OCI-LY7 (cell line): Measurements from ENCODE around the gene PTPN14. TPM values are rescaled to one million over a fixed set of nuclear protein-coding genes. Genes with fewer than 3 reads are reported as not detected.

Experiments
- BruUV-seq: library from RNA; stranded (reverse); fragments of 400-500 nt; replicated peaks from 2 replicates; lab custom pipeline; 2021; lab: Mats Ljungman, UMichigan
- CTCF ChIA-PET: fragments of 300-600 bp; sonication (Branson Sonifier 250); formaldehyde crosslinking; loops from one replicate; lab custom pipeline; 2022; ENCODE audit warnings: antibody characterized with exemption; ENCODE audit not compliant: unreplicated experiment; lab: Charles Lee
- POLR2A ChIA-PET: fragments of 300-600 bp; sonication (Branson Sonifier 250); formaldehyde crosslinking; loops from one replicate; lab custom pipeline; 2022; ENCODE audit warnings: antibody characterized with exemption; lab: Charles Lee
- DNase-seq: peaks from one replicate; pipeline ENCODE4 v3.0.0-alpha.2; 2015; ENCODE audit warnings: low spot score
- H2AFZ ChIP-seq: fragments of 200-600 bp; sonication (generic), shearing (Covaris generic); 2 replicates; pipeline ENCODE4 v1.6.1; 2014; ENCODE audit warnings: mild to moderate bottlenecking, antibody characterized with exemption, low read length, moderate library complexity
- H3K27ac ChIP-seq: fragments of 200-600 bp; sonication (generic); 2 replicates; pipeline ENCODE4 v1.5.1; 2014; ENCODE audit warnings: mixed run types, low read depth, mild to moderate bottlenecking, moderate library complexity, low read length, inconsistent platforms; ENCODE audit not compliant: poor library complexity, severe bottlenecking
- H3K36me3 ChIP-seq: fragments of 200-600 bp; sonication (generic); 2 replicates; pipeline ENCODE4 v1.6.1; 2014; ENCODE audit warnings: mild to moderate bottlenecking, antibody characterized with exemption, low read length, moderate library complexity, mixed read lengths; ENCODE audit not compliant: insufficient read depth
- H3K4me1 ChIP-seq: fragments of 200-600 bp; sonication (generic); 2 replicates; pipeline ENCODE4 v1.5.1; 2014; ENCODE audit warnings: mild to moderate bottlenecking, low read length; ENCODE audit not compliant: insufficient read depth, poor library complexity, severe bottlenecking
- H3K4me2 ChIP-seq: fragments of 200-600 bp; sonication (generic); 2 replicates; pipeline ENCODE4 v1.6.1; 2014; ENCODE audit warnings: mild to moderate bottlenecking, low read length
- H3K4me3 ChIP-seq: fragments of 200-600 bp; sonication (generic); 2 replicates; pipeline ENCODE4 v1.5.1; 2014; ENCODE audit warnings: mild to moderate bottlenecking, low read depth, low read length; ENCODE audit not compliant: poor library complexity, severe bottlenecking
- H3K79me2 ChIP-seq: fragments of 200-600 bp; sonication (generic); 2 replicates; pipeline ENCODE4 v1.6.1; 2016; ENCODE audit warnings: low read depth, mild to moderate bottlenecking, low read length, moderate library complexity, mixed read lengths; ENCODE audit not compliant: insufficient read depth
- H3K9me2 ChIP-seq: fragments of 200-600 bp; sonication (generic); 2 replicates; pipeline ENCODE4 v1.6.1; 2016; ENCODE audit warnings: mild to moderate bottlenecking, low read length, mixed read lengths; ENCODE audit not compliant: insufficient read depth
- H3K9me3 ChIP-seq: fragments of 200-600 bp; sonication (generic); 2 replicates; pipeline ENCODE4 v1.6.1; 2014; ENCODE audit warnings: mild to moderate bottlenecking, mixed run types, low read length, mixed read lengths
- H4K20me1 ChIP-seq: fragments of 200-600 bp; sonication (generic); 2 replicates; pipeline ENCODE4 v1.6.1; 2014; ENCODE audit warnings: mild to moderate bottlenecking, antibody characterized with exemption, low read length, moderate library complexity, mixed read lengths; ENCODE audit not compliant: insufficient read depth
- EZH2phosphoT487 ChIP-seq: fragments of 200-600 bp; sonication (generic); IDR thresholded peaks from 2 replicates; pipeline ENCODE4 v1.6.1; 2018; ENCODE audit warnings: low read depth, borderline replicate concordance, mild to moderate bottlenecking, mixed run types, antibody characterized with exemption, low read length, moderate library complexity, mixed read lengths
- intact Hi-C: fragments of 100-400 bp; cut with micrococcal nuclease; formaldehyde crosslinking; loops from one replicate; pipeline ENCODE4 v1.10.0; 2022; ENCODE audit not compliant: unreplicated experiment
- total RNA-seq, 2 experiments: library from RNA; depleted of rRNA in 1 of 2; stranded (reverse); fragments of >200 nt in 1 of 2; shearing (Covaris generic) in 1 of 2; gene quantifications; 2 replicates each; pipeline ENCODE4 v1.2.3, GENCODE V29; 2014 to 2022
- TF ChIP-seq, protein P1 (sequence below): fragments of 200-600 bp; sonication (generic); conservative IDR thresholded peaks from 2 replicates; pipeline ENCODE4 v1.5.1; 2014; ENCODE audit warnings: mild to moderate bottlenecking, antibody characterized with exemption, low read length, moderate library complexity, mixed read lengths

PTPN14 gene
- total RNA-seq, 2 experiments from 2014 or later: not detected

DNA sequence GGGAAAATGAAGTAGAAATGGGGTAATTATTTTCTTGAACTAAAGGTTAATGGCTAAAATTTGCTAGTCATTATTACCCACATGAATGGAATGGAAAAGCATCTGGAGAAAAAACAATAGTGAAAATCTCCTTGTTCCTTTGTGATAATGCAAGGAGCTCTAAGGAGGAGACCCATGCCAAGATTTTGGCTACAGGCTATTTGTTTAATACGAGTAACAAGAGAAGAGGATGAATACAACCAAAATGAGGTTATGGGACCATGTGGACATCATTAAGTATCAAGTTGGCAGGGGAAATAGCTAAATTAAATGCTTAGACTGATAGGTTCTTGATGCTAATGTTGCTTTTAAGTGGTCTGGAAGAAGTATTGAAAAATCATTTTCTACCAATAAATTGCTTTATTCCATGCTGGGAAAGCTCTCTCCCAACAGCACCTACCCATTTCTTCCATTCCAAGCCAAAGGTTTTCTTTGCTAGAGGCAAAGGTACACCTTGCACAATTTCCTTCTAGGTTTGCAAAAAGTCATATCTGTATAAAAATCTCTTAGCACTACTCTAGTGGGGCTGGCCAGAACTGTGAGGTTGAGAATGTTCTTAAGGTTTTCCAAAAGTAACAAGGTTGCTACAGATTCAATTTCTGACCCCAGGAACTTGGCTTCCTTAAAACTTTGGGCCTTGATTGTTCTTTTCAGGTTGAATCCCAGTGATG, 170.3 kb downstream of the PTPN14 start:
- Histone ChIP-seq H3K36me3 (no peaks in the 10 kb centered on the region), H3K4me3 (no peak overlapping the region), H3K9me3 (no peaks in the 10 kb centered on the region), H3K4me1 (no peaks in the 10 kb centered on the region), H4K20me1 (no peaks in the 10 kb centered on the region), H2AFZ (no peak overlapping the region), H3K27ac (no peak overlapping the region), H3K9me2 (no peaks in the 10 kb centered on the region), H3K79me2 (no peaks in the 10 kb centered on the region), H3K4me2 (no peak overlapping the region)
- DNase-seq: no peak
- ChIA-PET POLR2A (interaction anchor here (0.6 kb wide), 1 partner anchor 110 kb away, joined by 4 read pairs; no protein-coding TSS in a partner anchor), CTCF (no interaction called here)
- no TSS peak for BruUV-seq
- intact Hi-C loops: no loop called here
- TF ChIP-seq EZH2phosphoT487: no peak
- TF ChIP-seq, protein P1, sequence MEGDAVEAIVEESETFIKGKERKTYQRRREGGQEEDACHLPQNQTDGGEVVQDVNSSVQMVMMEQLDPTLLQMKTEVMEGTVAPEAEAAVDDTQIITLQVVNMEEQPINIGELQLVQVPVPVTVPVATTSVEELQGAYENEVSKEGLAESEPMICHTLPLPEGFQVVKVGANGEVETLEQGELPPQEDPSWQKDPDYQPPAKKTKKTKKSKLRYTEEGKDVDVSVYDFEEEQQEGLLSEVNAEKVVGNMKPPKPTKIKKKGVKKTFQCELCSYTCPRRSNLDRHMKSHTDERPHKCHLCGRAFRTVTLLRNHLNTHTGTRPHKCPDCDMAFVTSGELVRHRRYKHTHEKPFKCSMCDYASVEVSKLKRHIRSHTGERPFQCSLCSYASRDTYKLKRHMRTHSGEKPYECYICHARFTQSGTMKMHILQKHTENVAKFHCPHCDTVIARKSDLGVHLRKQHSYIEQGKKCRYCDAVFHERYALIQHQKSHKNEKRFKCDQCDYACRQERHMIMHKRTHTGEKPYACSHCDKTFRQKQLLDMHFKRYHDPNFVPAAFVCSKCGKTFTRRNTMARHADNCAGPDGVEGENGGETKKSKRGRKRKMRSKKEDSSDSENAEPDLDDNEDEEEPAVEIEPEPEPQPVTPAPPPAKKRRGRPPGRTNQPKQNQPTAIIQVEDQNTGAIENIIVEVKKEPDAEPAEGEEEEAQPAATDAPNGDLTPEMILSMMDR: no peak

DNA sequence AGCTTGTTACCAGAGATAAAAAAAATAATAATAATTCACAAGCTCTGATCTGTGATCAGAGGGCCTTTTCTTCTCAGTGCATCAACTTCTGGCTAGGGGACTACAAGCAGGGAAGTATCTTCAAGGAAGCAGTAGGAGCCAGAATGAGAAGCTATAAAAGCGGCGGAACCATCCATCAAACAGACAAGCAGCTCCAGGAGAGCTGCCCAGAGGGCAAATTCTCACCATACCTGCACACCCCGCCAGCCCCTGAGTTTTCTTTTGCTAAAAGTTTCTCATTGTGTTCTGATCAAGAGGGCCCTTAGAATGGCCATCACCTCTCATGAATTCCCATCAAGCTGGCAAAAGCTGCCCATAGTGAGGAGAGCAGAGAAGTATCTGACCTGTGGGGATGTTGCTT, 171.0 kb downstream of the PTPN14 start:
- H3K9me2 ChIP-seq: no peaks in the 10 kb centered on the region
- H3K27ac ChIP-seq: no peak overlapping the region
- BruUV-seq: no TSS peak
- H3K36me3 ChIP-seq: no peaks in the 10 kb centered on the region
- no peaks in the 10 kb centered on the region for H3K79me2 ChIP-seq
- H2AFZ ChIP-seq: no peak overlapping the region
- TF ChIP-seq, protein P1: no peak
- TF ChIP-seq EZH2phosphoT487: no peak
- no peaks in the 10 kb centered on the region for H4K20me1 ChIP-seq
- intact Hi-C loops: no loop called here
- H3K9me3 ChIP-seq: no peaks in the 10 kb centered on the region
- H3K4me2 ChIP-seq: no peak overlapping the region
- ChIA-PET CTCF (no interaction called here), POLR2A (no interaction called here)
- no peak for DNase-seq
- no peak overlapping the region for H3K4me3 ChIP-seq
- no peaks in the 10 kb centered on the region for H3K4me1 ChIP-seq

DNA sequence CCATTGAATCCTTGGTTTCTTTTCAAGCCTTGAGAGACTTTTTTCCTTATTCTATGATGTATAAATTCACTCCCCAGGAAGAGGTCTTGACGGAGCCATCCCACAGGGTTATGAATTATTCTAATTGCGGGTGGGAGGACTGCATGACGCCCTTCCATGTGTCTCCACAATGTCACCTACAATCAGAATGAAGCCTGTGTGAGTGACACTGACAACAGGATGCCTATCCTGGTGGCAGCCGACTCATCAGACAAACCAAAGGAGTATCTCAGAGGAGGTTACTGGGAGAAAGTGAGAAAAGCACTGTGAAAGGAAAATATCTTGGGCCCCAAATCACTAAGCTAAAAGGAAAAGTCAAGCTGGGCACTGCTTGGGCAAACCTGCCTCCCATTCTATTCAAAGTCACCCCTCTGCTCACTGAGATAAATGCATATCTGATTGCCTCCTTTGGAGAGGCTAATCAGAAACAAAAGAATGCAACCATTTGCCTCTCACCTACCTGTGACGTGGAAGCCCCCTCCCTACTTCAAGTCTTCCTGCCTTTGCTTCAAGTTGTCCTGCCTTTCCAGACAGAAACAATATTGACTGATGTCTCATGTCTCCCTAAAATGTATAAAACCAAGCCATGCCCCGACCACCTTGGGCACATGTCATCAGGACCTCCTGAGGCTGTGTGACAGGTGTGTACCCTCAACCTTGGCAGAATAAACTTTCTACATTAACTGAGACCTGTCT, 172.0 kb downstream of the PTPN14 start:
- H3K27ac ChIP-seq: no peak overlapping the region
- no peak overlapping the region for H3K4me2 ChIP-seq
- TF ChIP-seq, protein P1: no peak
- no peak for TF ChIP-seq EZH2phosphoT487
- no peaks in the 10 kb centered on the region for H3K9me3 ChIP-seq
- H2AFZ ChIP-seq: no peak overlapping the region
- H4K20me1 ChIP-seq: no peaks in the 10 kb centered on the region
- POLR2A ChIA-PET: no interaction called here
- no TSS peak for BruUV-seq
- DNase-seq: no peak
- no peak overlapping the region for H3K4me3 ChIP-seq
- H3K9me2 ChIP-seq: no peaks in the 10 kb centered on the region
- H3K79me2 ChIP-seq: no peaks in the 10 kb centered on the region
- H3K36me3 ChIP-seq: no peaks in the 10 kb centered on the region
- CTCF ChIA-PET: no interaction called here
- intact Hi-C loops: no loop called here
- no peaks in the 10 kb centered on the region for H3K4me1 ChIP-seq
